GM20431 (cell line): ENCODE data around the gene PRKD3.
"Not testable (repeated sequence)": the region's sequence is repeated elsewhere in the genome, so short reads cannot be mapped to it uniquely, and the experiment has no call there.

Source experiments
- in situ Hi-C: fragments of 300-500 bp; cut with MseI, MboI; formaldehyde crosslinking; loops from one replicate; pipeline ENCODE4 v1.15.0; 2020; ENCODE audit warnings: low sequenced_read_pairs; ENCODE audit not compliant: unreplicated experiment

Gene PRKD3

DNA sequence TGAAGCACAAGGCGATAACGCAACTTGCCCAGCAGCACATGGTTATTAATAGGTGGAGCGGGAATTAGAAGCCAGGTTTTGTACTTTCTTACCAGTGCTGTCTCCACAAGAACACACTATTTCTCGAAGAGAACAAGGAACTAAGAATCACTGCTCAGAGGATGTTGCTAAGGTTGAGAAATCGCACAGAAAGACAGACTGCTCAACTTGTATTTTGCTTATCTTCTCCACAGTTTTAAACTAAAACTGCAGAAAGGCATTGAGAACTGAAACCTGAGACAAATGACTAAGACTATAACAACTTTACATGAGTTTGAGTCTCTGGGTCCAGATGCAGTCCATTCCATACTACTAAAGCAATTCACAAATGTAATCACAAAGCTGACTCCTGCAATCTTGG is 6.2 kb downstream of the PRKD3 start:
- in situ Hi-C loops: no loop called here

DNA sequence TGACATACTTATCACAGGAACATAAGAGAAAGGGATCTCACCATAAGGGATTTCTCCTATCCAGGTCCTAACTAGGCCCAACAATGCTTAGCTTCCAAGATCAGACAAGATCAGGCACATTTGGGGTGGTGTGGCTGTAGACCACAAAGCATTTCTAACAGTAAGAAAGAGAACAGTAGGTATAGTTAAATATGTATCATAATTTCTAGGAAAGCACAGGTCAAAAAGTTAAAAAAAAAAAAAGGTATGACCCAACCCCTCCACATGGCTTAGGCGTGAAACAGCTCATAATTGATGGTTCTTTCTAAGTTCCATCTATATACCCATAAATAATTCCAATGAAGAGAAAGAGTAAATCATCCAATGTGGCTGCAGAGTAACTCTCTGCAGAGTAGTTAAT is 6.9 kb downstream of the PRKD3 start:
- in situ Hi-C loops: no loop called here

DNA sequence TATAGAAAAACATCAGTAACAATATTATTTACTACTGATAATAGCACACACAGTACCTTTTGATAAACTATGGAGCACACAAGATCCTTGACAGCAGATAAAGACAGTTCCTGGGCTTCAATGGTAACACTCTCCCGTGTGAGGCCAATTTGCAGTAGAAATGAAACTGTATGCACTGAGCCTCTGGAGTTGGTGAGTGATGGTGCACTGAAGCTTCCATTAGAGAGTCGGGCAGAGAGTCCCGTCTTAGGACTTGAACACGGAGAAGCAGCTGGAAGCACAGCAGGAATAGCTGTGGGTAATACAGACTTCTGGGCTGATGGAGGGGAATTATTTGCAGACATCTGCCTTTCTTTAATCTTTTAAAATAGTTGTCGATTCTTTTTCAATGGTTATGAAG is 8.5 kb downstream of the PRKD3 start:
- in situ Hi-C loops: no loop called here

DNA sequence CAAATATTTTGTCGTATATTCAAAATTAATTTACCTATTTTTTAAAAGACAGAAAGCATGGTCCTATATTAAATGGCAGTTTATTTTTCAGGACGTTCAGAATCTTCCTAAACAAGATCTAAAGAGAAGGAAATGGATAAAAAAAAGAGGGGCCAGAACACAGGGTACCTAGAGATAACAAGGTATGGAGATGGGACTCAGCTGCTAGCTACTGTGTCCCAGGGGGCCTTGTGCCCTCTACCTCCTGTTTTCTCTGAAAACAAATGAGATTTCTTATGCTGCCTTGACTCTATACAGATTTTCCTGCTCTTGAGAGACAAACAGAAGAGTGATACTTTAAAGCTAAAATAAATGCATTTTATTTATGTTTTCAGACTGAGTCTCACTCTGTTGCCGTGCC is 9.3 kb downstream of the PRKD3 start:
- in situ Hi-C loops: no loop called here

DNA sequence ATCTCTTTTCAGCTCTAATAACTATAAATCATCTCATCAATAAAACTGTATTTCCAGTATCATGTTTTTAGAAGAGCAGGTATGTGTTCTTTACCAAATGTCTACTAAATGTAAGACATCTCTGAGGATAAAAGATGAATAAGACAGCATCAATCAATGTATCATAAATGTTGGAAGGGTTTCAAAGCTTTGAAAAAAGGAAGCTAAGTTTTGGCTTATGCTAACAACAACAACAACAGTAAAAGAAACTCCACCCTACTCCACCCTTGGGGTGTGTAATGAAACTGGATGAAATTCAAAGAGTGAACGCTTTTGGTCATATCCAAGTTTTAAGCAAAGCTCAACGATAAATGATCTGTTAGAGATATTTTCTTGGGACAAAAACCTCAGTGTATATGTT is 17.1 kb downstream of the PRKD3 start:
- in situ Hi-C loops: no loop called here

DNA sequence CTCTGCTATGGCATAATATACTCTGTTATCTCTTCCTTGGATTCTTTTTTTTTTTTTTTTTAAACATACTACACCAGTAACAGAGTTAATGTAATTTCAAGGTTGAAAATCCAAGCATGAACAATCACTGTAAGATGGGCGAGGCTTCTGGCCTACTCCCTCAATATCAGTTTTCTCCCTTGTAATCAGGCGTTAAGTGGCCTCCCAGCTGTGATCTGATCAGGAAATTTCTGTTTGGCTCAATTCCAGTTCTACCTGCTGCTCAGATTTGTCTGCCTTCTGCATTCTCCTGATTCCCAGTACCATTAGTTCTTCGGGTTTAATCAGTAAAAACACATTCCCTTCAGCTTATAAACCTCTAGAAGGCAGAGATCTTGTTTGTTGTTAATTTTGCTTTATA is 18.6 kb downstream of the PRKD3 start:
- in situ Hi-C loops: no loop called here

DNA sequence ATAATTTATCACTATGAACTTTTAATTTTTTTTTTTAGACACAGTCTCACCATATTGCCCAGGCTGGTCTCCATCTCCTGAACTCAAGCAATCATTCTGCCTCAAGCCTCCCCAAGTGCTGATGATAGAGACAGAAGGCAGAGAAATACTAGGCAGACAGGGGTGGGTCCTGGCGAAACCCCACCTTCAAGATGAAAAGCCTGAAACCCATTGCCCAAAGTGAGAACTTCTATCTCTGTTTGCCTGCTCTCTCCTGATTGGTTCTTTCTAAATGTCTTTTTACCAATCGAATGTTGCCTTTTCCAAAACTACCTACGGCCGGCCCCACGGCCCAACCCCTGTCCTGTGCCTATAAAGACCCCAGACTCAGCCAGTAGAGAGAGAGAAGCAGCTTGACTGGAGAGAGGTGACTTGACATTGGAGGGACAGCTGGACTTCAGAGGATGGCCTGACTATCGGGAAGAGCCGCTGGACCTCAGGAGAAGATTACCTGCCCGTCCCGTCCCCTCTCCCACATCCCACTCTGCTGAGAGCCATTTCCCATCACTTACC is 21.9 kb downstream of the PRKD3 start:
- in situ Hi-C loops: no loop called here

DNA sequence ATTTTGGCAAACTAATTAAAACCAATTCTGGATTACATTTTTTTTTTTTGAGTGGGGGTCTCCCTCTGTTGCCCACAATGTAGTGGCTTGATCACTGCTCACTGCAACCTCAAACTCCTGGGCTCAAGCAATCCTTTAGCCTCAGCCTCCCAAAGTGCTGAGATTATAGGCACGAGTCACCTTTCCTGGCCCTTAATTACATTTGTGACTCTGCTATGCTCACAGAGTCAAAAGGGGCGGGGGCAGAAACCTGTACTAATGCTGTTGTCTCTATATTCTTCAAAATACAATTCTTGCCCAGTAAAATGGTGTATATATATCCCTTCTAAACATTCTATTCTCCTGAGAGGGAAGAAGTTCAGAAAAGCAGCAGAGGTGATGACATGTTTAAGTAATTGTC is 23.2 kb downstream of the PRKD3 start:
- in situ Hi-C loops: no loop called here

DNA sequence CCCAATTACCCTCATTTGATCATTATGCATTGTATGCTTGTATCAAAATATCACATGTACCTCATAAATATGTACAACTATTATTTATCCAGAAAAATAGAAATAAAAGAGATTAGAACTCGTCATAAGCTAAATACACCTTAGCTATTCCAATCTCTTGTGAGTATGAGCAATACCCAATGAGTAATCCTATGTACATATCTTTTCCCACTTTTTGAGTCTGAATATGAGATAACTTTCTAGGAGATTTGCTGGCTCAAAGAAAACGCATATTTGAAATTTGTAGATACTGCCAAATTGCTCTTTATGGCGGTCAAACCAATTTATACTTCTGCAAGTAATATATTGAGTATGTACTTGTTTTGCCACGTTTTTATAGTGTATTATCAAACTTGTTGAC is 24.1 kb downstream of the PRKD3 start:
- in situ Hi-C loops: no loop called here

DNA sequence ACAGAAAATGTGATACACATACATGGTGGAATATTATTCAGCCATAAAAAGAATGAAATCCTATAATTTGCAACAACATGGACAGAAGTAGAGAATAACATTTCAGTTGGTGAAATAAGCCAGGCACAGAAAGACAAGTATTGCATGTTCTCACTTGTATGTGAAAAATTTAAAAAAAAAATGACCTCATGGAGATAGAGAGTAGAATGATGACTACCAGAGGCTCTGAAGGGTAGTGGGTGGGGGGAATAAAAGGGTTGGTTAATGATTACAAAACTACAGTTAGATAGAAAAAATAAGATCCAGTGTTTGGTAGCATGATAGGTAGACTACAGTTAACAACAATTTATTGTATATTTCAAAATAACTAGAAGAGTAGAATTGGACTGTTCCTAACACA is 24.5 kb downstream of the PRKD3 start:
- in situ Hi-C loops: no loop called here

DNA sequence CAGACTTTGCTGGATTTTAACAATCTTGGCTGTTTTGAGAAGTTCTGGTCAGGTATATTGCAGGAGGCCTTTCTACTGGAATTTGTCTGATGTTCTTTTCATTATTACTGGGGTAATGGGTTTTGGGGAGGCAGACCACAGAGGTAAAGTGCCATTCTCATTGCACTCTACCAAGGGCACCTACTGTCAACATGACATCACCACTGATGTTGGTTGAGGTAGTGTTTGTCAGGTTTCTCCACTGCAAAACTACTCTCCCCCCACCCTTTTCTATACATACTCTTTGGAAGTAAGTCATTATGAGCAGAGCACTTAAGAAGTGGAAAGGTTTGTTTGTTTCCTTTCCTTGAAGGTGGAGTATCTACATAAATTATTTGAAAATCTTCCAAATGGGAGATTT is 27.0 kb downstream of the PRKD3 start:
- in situ Hi-C loops: no loop called here

DNA sequence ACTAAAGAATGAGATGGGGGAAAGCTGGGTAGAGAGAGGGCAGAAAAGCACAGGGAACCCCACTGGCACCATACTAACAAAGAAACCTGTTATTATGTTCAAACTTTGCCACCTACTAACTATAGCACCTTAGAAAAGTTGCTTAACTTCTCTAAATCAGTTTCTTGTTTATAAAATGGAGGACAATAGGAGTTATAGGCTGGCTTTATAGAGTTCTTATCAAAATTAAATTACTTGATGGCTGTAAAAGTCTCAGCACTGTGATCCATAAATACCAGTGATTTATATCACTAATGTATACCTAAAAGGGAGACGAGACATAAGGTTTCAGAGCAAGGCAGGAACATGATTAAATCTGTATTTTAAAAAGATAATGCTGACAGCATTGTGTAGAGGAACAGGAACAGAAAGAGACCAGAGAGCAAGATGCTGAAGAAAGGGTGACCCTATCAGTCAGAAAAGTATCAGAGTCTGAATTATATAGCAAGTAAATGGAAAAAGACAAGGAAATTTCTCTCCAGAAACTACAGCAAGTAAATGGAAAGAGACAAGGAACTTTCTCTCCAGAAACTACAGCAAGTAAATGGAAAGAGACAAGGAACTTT is 29.1 kb downstream of the PRKD3 start:
- in situ Hi-C loops: no loop called here

DNA sequence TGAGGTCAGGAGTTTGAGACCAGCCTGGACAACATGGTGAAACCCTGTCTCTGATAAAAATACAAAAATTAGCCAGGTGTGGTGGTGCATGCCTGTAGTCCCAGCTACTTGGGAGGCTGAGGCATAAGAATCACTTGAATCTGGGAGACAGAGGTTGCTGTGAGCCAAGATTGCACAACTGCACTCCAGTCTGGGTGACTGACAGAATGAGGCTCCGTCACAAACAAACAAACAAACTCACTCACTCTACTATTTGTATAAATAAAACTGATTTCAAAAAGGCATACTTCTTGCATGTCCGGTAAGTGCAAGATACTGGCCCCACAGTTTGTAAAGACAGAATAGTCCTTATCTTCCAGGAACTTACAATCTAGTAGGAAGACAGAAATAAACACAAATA is 29.8 kb downstream of the PRKD3 start:
- in situ Hi-C loops: not testable (repeated sequence)

DNA sequence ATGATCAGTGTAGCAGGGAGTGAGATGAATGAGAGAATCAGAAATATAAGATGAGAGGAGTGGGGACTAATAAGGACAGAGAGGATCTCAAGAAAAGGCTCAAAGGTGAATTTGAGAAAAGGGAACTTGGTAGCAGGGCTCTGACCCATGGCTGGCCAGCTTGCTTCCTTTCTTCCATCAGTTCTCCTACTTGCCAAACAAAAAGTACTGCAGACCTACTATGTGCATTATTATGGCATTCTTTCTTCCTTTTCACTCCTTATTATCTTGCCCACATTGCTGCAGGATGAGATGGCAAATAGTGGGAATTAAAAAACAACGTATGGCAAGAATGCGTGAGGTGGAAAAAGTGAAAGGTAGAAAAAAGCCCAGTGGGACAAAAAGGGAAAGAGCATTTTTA is 33.0 kb downstream of the PRKD3 start:
- in situ Hi-C loops: no loop called here

DNA sequence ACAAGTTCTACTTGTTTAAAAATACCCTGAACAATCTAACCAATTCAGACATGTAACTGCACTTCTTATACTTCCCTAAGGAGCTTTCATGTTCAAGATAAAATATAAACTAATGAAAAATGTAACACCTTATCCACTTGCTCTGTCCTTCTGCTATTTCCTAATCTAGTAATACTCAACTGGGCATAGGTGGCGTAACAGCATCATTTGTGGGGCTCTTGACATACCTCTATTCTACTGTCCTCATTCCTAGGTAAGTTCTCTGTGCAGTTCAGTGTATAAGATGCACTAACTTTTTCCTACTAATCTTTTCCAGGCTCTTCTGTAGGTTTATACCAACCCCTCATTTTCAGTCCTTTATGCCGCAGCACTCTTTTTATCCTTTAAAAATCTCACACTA is 36.7 kb downstream of the PRKD3 start:
- in situ Hi-C loops: no loop called here

DNA sequence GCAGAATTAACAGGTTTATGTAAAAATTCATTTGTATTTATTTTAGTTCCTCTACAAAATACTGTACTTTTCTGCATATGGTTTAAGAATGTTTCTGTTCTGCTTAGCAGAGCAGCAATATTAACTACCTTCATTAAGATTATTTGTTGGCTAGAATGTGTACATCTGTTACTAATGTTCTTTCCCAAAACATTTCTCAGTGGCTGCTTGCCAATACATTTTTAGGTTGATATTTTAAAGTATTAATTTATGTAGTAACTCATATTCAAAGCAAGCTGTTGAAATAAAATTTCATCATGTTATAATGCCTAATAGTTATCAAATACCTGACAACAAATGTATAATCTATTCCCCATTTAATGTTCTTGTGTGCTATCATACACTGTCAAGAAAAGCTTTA is 40.3 kb downstream of the PRKD3 start:
- in situ Hi-C loops: no loop called here

DNA sequence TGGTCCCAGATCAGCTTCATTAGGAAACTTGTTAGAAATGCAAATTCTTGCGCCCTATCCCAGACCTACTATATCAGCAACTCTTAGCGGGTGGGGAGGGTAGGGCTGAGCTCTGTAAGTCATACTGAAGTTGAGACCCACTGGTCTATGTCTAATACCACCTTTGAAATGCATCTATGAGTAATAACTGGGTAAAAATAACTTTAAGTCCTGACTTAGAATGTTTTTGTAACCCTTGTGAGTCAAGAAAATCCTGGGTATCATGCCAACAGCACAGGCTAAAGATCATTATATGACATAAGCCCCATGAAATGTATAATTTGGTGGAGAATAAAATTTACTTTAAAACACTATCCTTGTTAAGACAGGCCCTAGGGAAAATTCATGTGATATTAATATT is 41.4 kb downstream of the PRKD3 start:
- in situ Hi-C loops: no loop called here

DNA sequence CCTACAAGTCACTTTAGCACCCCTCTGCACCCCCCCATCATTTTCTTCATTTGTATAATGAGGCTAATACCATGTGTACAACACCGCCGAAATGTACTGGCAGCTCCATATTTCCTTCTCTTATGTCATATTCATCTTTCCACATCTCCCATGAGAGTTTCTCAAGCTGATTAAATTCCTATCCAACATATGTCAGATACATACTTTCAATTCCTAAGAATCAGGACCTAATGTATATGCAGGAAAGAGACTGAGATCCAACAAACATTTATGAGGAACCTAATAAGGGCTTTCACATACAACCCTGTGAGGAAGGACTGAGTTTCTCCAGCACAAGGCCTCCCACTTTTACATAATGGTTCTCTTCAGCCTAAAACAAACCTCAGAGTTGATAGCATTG is 41.9 kb downstream of the PRKD3 start:
- in situ Hi-C loops: no loop called here

DNA sequence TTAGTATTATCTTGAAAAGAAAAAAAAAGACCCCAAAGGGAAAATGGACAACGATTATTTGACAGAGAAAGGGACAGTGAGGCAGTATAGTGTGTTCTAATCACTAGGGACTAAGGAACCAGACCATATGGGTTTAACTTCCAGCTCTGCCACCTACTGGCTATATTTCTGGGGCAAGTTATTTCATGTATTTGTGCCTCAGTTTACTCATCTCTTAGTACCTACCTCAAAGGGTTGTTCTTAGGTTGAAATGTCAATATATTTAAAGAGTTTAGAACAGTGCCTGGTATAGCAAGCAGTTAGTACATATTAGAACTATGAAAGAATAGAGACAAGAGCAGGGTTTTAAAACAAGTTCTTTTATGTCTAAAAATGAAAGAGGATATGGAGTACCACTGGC is 42.7 kb downstream of the PRKD3 start:
- in situ Hi-C loops: no loop called here

DNA sequence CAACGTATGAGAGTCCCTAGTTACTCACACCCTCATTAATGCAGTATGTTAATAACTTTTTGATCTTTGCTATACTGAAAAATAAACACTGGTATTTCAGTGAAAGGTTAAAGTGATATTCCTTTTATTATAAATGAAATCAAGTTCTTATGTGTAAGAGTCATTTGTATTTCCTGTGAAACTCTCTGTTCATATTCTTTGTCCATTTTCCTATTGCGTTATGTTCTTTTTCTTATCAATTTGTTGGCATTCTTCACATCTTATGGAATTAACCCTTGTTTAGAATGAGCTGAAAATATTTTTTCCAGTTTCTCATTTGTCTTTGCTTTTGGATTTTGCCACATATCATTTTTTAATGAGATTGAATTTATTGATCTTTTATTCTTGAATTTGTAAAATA is 48.3 kb downstream of the PRKD3 start:
- in situ Hi-C loops: no loop called here
